Parathyroid adenoma (tissue), 2 donors: ENCODE results near the gene ADGRL2.

Source experiments
- H2AFZ ChIP-seq: fragments of 300-600 bp; sonication (generic); one replicate; pipeline ENCODE4 v1.7.0; 2017; ENCODE audit warnings: antibody characterized with exemption, mild to moderate bottlenecking
- H3K27ac ChIP-seq: fragments of 300-600 bp; sonication (generic); one replicate; pipeline ENCODE4 v1.7.0; 2017
- H3K27me3 ChIP-seq: fragments of 300-600 bp; sonication (generic); one replicate; pipeline ENCODE4 v1.7.0; 2017; ENCODE audit warnings: low read length; ENCODE audit not compliant: control insufficient read depth, insufficient read depth
- H3K36me3 ChIP-seq: fragments of 300-600 bp; sonication (generic); one replicate; pipeline ENCODE4 v1.7.0; 2017; ENCODE audit warnings: low read length; ENCODE audit not compliant: control insufficient read depth, insufficient read depth
- H3K4me1 ChIP-seq: fragments of 300-600 bp; sonication (generic); one replicate; pipeline ENCODE4 v1.7.0; 2017; ENCODE audit warnings: control low read depth
- H3K4me2 ChIP-seq: fragments of 300-600 bp; sonication (generic); one replicate; pipeline ENCODE4 v1.7.0; 2017; ENCODE audit warnings: low read length
- H3K4me3 ChIP-seq: fragments of 300-600 bp; sonication (generic); one replicate; pipeline ENCODE4 v1.7.0; 2017; ENCODE audit warnings: low read depth, low read length
- H3K79me2 ChIP-seq: fragments of 300-600 bp; sonication (generic); one replicate; pipeline ENCODE4 v1.7.0; 2017; ENCODE audit warnings: control low read depth
- H3K9ac ChIP-seq: fragments of 300-600 bp; sonication (generic); one replicate; pipeline ENCODE4 v1.7.0; 2017; ENCODE audit warnings: mild to moderate bottlenecking
- H3K9me3 ChIP-seq: fragments of 300-600 bp; sonication (generic); one replicate; pipeline ENCODE4 v1.7.0; 2017; ENCODE audit warnings: low read length; ENCODE audit not compliant: control insufficient read depth
- CTCF ChIP-seq: fragments of 300-600 bp; sonication (generic); IDR thresholded peaks from one replicate; pipeline ENCODE4 v1.7.0; 2017; ENCODE audit warnings: antibody characterized with exemption, mild to moderate bottlenecking
- donor health status: primary hyperparathyroidism.

The ADGRL2 gene

DNA sequence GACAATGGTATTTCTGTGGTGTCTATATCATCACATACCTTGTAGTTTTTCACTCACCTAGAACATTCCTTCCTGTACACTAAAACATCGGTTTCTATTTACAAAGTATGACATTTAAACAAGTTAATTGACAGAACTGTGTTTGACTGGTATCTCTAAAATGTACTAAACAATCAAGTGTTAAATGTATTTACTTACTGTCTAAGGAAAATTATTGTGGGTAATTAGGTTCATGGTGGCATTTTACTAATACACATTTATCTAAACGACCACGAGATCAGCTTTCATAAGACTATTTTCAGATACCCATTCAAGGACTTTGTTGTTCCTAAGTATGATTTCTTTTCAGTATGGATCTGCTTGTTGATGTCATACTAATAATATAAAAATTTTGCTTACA is 115.2 kb downstream of the ADGRL2 start:
- no peak overlapping the region for H3K4me3 ChIP-seq
- TF ChIP-seq CTCF: no peak
- H3K36me3 ChIP-seq: no peaks in the 10 kb centered on the region

GRCh38 chr1:81920245-81920740 is 119.6 kb downstream of the ADGRL2 start:
- Histone ChIP-seq H3K9me3 (no peaks in the 10 kb centered on the region), H3K9ac (no peak overlapping the region), H3K36me3 (no peaks in the 10 kb centered on the region), H3K4me2 (no peak overlapping the region), H3K79me2 (no peaks in the 10 kb centered on the region), H3K4me3 (no peak overlapping the region), H2AFZ (no peak overlapping the region), H3K27me3 (no peaks in the 10 kb centered on the region), H3K27ac (no peak overlapping the region), H3K4me1 (no peaks in the 10 kb centered on the region)
- no peak for TF ChIP-seq CTCF

More for the DNA sequence above, 115.2 kb downstream of the ADGRL2 start:
- Histone ChIP-seq H3K27ac (no peak overlapping the region), H3K9me3 (no peaks in the 10 kb centered on the region), H2AFZ (no peak overlapping the region), H3K4me2 (no peak overlapping the region), H3K9ac (no peak overlapping the region), H3K79me2 (no peaks in the 10 kb centered on the region), H3K4me1 (no peaks in the 10 kb centered on the region), H3K27me3 (no peaks in the 10 kb centered on the region)

- Histone ChIP-seq H3K79me2 (no peaks in the 10 kb centered on the region), H3K36me3 (no peaks in the 10 kb centered on the region), H3K9me3 (no peaks in the 10 kb centered on the region), H3K27ac (no peak overlapping the region), H3K4me1 (no peaks in the 10 kb centered on the region), H3K27me3 (no peaks in the 10 kb centered on the region), H3K4me2 (no peak overlapping the region), H3K9ac (no peak overlapping the region), H3K4me3 (no peak overlapping the region), H2AFZ (no peak overlapping the region)
- TF ChIP-seq CTCF: no peak
Observed at GRCh38 chr1:81920886-81921285, 120.2 kb downstream of the ADGRL2 start.

DNA sequence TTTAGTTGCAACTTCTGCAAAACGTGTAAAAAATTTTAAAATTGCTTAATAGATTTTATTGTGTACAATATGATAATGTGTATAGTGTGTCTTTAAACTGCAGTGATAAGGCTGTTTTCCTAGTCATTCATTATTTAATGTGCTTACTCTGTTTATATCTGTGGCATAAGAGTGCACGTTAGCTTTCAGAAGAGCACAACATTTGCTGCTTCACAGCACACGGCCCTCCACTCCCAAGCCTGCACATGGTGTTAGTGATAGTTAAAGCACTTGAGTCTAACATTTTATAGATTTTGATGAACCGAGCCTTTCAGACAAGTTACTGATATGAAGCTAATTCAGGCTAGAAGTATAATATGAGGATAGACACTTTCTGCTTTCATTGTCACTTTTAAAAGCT is 120.6 kb downstream of the ADGRL2 start:
- no peaks in the 10 kb centered on the region for H3K27me3 ChIP-seq
- no peaks in the 10 kb centered on the region for H3K9me3 ChIP-seq
- no peak for TF ChIP-seq CTCF
- no peaks in the 10 kb centered on the region for H3K36me3 ChIP-seq
- no peak overlapping the region for H3K4me3 ChIP-seq
- H3K79me2 ChIP-seq: no peaks in the 10 kb centered on the region
- no peak overlapping the region for H2AFZ ChIP-seq
- H3K4me2 ChIP-seq: no peak overlapping the region
- no peak overlapping the region for H3K9ac ChIP-seq
- H3K27ac ChIP-seq: no peak overlapping the region
- no peaks in the 10 kb centered on the region for H3K4me1 ChIP-seq

DNA sequence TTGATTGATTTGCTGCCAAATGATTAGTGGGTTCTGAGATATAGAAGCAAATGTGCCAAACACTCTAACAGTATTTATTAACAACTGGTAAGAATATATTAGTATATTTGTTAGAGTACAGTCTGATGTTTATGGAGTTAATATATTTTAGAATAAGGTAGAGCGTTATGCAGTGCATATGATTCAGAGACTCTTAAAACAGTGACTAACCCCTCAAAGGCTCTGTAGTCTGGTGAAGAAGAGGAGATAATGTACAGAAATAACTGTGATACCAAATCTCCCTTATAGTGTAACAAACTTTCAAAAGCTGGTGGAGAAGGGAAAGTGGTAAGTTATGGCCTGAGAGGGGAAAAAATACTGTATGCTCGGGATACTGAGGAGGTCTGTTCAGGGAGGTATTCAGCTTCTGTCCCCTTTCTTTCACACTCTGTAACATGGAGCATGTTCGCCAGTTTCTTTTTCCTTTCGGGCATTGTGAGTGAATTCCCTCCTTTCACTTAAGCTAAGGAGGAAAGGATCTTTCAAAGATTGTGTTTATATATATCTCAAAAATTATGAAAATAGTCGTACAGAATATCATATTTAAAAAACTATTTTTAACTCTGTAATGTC is 121.2 kb downstream of the ADGRL2 start:
- Histone ChIP-seq H3K27me3 (no peaks in the 10 kb centered on the region), H3K4me2 (no peak overlapping the region), H3K79me2 (no peaks in the 10 kb centered on the region), H3K27ac (no peak overlapping the region), H3K9me3 (no peaks in the 10 kb centered on the region), H2AFZ (no peak overlapping the region), H3K36me3 (no peaks in the 10 kb centered on the region), H3K9ac (no peak overlapping the region), H3K4me3 (no peak overlapping the region), H3K4me1 (no peaks in the 10 kb centered on the region)
- no peak for TF ChIP-seq CTCF
